Caco-2 (cell line): ENCODE results near the gene UBE2J1. TPM values are rescaled to one million over a fixed set of nuclear protein-coding genes. Genes with fewer than 3 reads are reported as not detected.
A peak's percentile ranks its signal among the peaks of the same experiment; 100 is the strongest.

Experiments used
- BruUV-seq: library from RNA; stranded (reverse); fragments of 400-500 nt; replicated peaks from 2 replicates; lab custom pipeline; 2021; lab: Mats Ljungman, UMichigan
- CTCF ChIA-PET: fragments of 300-600 bp; sonication (Branson Sonifier 250); formaldehyde crosslinking; loops from one replicate; lab custom pipeline; 2022; ENCODE audit warnings: antibody characterized with exemption; lab: Charles Lee
- POLR2A ChIA-PET: fragments of 300-600 bp; sonication (Branson Sonifier 250); formaldehyde crosslinking; loops from one replicate; lab custom pipeline; 2022; ENCODE audit warnings: antibody characterized with exemption; lab: Charles Lee
- DNase-seq, 2 experiments: peaks; one replicate each; pipeline versions ENCODE4 v3.0.0 to v3.0.0-alpha.2; 2020 to 2022
- H3K27me3 ChIP-seq: replicated peaks from 2 replicates; pipeline ENCODE4 v1.6.0; 2011; ENCODE audit warnings: low read length; ENCODE audit not compliant: control insufficient read depth, insufficient read depth
- H3K36me3 ChIP-seq: 2 replicates; pipeline ENCODE4 v1.5.1; 2011; ENCODE audit warnings: low read length; ENCODE audit not compliant: control insufficient read depth, insufficient read depth
- H3K4me1 ChIP-seq: fragments of 250-450 bp; sonication (Bioruptor Pico); 2 replicates; pipeline ENCODE4 v1.5.1; 2020; ENCODE audit warnings: mild to moderate bottlenecking
- H3K4me3 ChIP-seq: 2 replicates; pipeline ENCODE4 v1.5.1; 2011; ENCODE audit warnings: low read depth, mild to moderate bottlenecking, control low read depth, low read length
- H3K9me3 ChIP-seq: fragments of 250-450 bp; sonication (Bioruptor Pico); 2 replicates; pipeline ENCODE4 v1.5.1; 2020; ENCODE audit warnings: mild to moderate bottlenecking, moderate library complexity
- H3K27ac Mint-ChIP-seq: one replicate; pipeline ENCODE4 v1.8.0; 2022; ENCODE audit warnings: mixed read lengths; ENCODE audit not compliant: unreplicated experiment
- H3K27me3 Mint-ChIP-seq: one replicate; pipeline ENCODE4 v1.8.0; 2022; ENCODE audit warnings: mixed read lengths; ENCODE audit not compliant: insufficient read depth, unreplicated experiment
- H3K36me3 Mint-ChIP-seq: one replicate; pipeline ENCODE4 v1.8.0; 2022; ENCODE audit warnings: mild to moderate bottlenecking, mixed read lengths; ENCODE audit not compliant: insufficient read depth, unreplicated experiment
- H3K4me1 Mint-ChIP-seq: one replicate; pipeline ENCODE4 v1.8.0; 2022; ENCODE audit warnings: low read depth, mixed read lengths; ENCODE audit not compliant: unreplicated experiment
- H3K4me3 Mint-ChIP-seq: one replicate; pipeline ENCODE4 v1.8.0; 2022; ENCODE audit warnings: mild to moderate bottlenecking, moderate library complexity, mixed read lengths; ENCODE audit not compliant: unreplicated experiment
- H3K9me3 Mint-ChIP-seq: one replicate; pipeline ENCODE4 v1.8.0; 2022; ENCODE audit warnings: mixed read lengths; ENCODE audit not compliant: unreplicated experiment
- CTCF ChIP-seq, 2 experiments: fragments of 200-600 bp in 1 of 2; IDR thresholded peaks; 1 replicate in 1 of 2; 2 replicates in 1 of 2; pipeline versions ENCODE4 v1.5.1 to v1.8.0; 2011 to 2022; ENCODE audit warnings: antibody characterized with exemption in 1 of 2, control low read depth in 1 of 2, inconsistent platforms in 1 of 2, low read depth in 1 of 2, low read length in 1 of 2, mild to moderate bottlenecking in 1 of 2, moderate library complexity in 1 of 2; ENCODE audit not compliant: insufficient read depth in 1 of 2, severe bottlenecking in 1 of 2, unreplicated experiment in 1 of 2
- intact Hi-C: fragments of 100-400 bp; cut with micrococcal nuclease; formaldehyde crosslinking; loops from one replicate; pipeline ENCODE4 v1.10.0; 2022; ENCODE audit not compliant: unreplicated experiment
- total RNA-seq: library from RNA; stranded (reverse); gene quantifications from 2 replicates; pipeline ENCODE4 v1.2.3, GENCODE V29; 2022

The UBE2J1 gene
- total RNA-seq, 1 experiment from 2014 or later, result 23.5 TPM

- TF ChIP-seq CTCF (IDR thresholded peaks at IDR 0.05; ENCODE audit: insufficient read depth in 1 of 2, low read depth in 1 of 2, low read length in 1 of 2, severe bottlenecking in 1 of 2, unreplicated experiment in 1 of 2), result peak; percentile 44 to 69
- CTCF ChIA-PET, result no interaction called here
- H3K4me1 Mint-ChIP-seq, result no peaks in the 10 kb centered on the region
Observed at GRCh38 chr6:89368999-89369398, 16.5 kb upstream of the UBE2J1 start.

GRCh38 chr6:89368107-89368506, 15.6 kb upstream of the UBE2J1 start:
- Mint-ChIP-seq H3K9me3 (no peaks in the 10 kb centered on the region), H3K36me3 (no peaks in the 10 kb centered on the region), H3K4me1 (no peaks in the 10 kb centered on the region), H3K4me3 (no peak overlapping the region), H3K27me3 (no peaks in the 10 kb centered on the region), H3K27ac (no peak overlapping the region)
- Histone ChIP-seq H3K9me3 (no peaks in the 10 kb centered on the region), H3K4me1 (no peaks in the 10 kb centered on the region), H3K36me3 (no peaks in the 10 kb centered on the region), H3K4me3 (no peak overlapping the region), H3K27me3 (no peaks in the 10 kb centered on the region)
- TF ChIP-seq CTCF (IDR thresholded peaks at IDR 0.05; ENCODE audit: insufficient read depth in 1 of 2, low read depth in 1 of 2, low read length in 1 of 2, severe bottlenecking in 1 of 2, unreplicated experiment in 1 of 2), result peak; percentile 62 to 68
- CTCF ChIA-PET, result interaction anchor here (0.6 to 1.4 kb wide), 2 partner anchors 16 to 59 kb away, joined by 3 read pairs; no protein-coding TSS in a partner anchor
- intact Hi-C loops, result loop anchor here (1.0 to 2.0 kb wide), 3 partner anchors 242 to 385 kb away; no protein-coding TSS in a partner anchor
- POLR2A ChIA-PET, result interaction anchor here (0.7 kb wide), 1 partner anchor 15 kb away, joined by 3 read pairs; the partner anchor contains the start of gene UBE2J1
- DNase-seq, result peak in 1 of 2 experiments; percentile 66
- BruUV-seq, result no TSS peak

More at GRCh38 chr6:89368999-89369398, 16.5 kb upstream of the UBE2J1 start:
- H3K36me3 ChIP-seq, result no peaks in the 10 kb centered on the region
- Mint-ChIP-seq H3K27me3 (no peaks in the 10 kb centered on the region), H3K9me3 (no peaks in the 10 kb centered on the region), H3K4me3 (no peak overlapping the region), H3K36me3 (no peaks in the 10 kb centered on the region), H3K27ac (no peak overlapping the region)
- H3K4me1 ChIP-seq, result no peaks in the 10 kb centered on the region
- POLR2A ChIA-PET, result no interaction called here
- intact Hi-C loops, result loop anchor here (1.0 to 2.0 kb wide), 4 partner anchors 58 to 386 kb away; no protein-coding TSS in a partner anchor
- BruUV-seq, result no TSS peak
- H3K9me3 ChIP-seq, result no peaks in the 10 kb centered on the region
- DNase-seq, result peak; percentile 31 to 40
- no peaks in the 10 kb centered on the region for H3K27me3 ChIP-seq
- no peak overlapping the region for H3K4me3 ChIP-seq

- Mint-ChIP-seq H3K36me3 (no peaks in the 10 kb centered on the region), H3K4me1 (no peaks in the 10 kb centered on the region), H3K27me3 (no peaks in the 10 kb centered on the region), H3K4me3 (no peak overlapping the region), H3K9me3 (no peaks in the 10 kb centered on the region), H3K27ac (no peak overlapping the region)
- intact Hi-C loops, result no loop called here
- POLR2A ChIA-PET, result no interaction called here
- BruUV-seq, result no TSS peak
- Histone ChIP-seq H3K36me3 (no peaks in the 10 kb centered on the region), H3K27me3 (no peaks in the 10 kb centered on the region), H3K4me3 (no peak overlapping the region), H3K4me1 (no peaks in the 10 kb centered on the region), H3K9me3 (no peaks in the 10 kb centered on the region)
- DNase-seq, result no peak
- CTCF ChIA-PET, result no interaction called here
- no peak for TF ChIP-seq CTCF (IDR thresholded peaks at IDR 0.05; ENCODE audit: insufficient read depth in 1 of 2, low read depth in 1 of 2, low read length in 1 of 2, severe bottlenecking in 1 of 2, unreplicated experiment in 1 of 2)
Observed at GRCh38 chr6:89364586-89364985, 12.1 kb upstream of the UBE2J1 start.
